ENCODE measurements around the gene ITGA7. TPM values are rescaled to one million over a fixed set of nuclear protein-coding genes. Genes with fewer than 3 reads are reported as not detected.
A peak's percentile ranks its signal among the peaks of the same experiment; 100 is the strongest.

The ITGA7 gene
- total RNA-seq, 4 donors from 2014 or later, result 69.7 to 206 (median 92.0) TPM

GRCh38 chr12:55728939-55729818 lies 21.5 kb upstream of the ITGA7 start, which contains the start of gene CD63:
Gene CD63 (minus strand): TSS chr12:55729009. CDS start chr12:55728341, 668 bp downstream.
- ATAC-seq, result peak; percentile 76 to 84
- peaks cover 0 to 28% of the 10 kb centered on the region in 2 donors for H3K36me3 ChIP-seq
- H3K4me1 ChIP-seq, result peaks cover 24 to 36% of the 10 kb centered on the region in 2 donors
- intact Hi-C loops (cut with DNase I; ENCODE audit: low total_unique reads), result loop anchor here (1.0 to 10.0 kb wide), 8 partner anchors 88 to 1734 kb away; partner anchors contain the start of genes BAZ2A, NAB2, NACA and RAB5B
- H3K9me3 ChIP-seq, result no peaks in the 10 kb centered on the region
- H3K4me3 ChIP-seq, result peak within 1 kb of the TSS; percentile 84 to 96 (median 92)
- no peaks in the 10 kb centered on the region for H3K27me3 ChIP-seq
- H3K27ac ChIP-seq, result peak within 1 kb of the TSS; percentile 99 to 100 (median 99)
- in situ Hi-C loops (cut with MboI; ENCODE audit: low sequenced_read_pairs in 4 of 4), result loop anchor here in 1 of 4 donors (10.0 kb wide), 1 partner anchor 54 kb away; no protein-coding TSS in a partner anchor
- DNase-seq, result peak; percentile 88 to 93
- TF ChIP-seq, protein P1, sequence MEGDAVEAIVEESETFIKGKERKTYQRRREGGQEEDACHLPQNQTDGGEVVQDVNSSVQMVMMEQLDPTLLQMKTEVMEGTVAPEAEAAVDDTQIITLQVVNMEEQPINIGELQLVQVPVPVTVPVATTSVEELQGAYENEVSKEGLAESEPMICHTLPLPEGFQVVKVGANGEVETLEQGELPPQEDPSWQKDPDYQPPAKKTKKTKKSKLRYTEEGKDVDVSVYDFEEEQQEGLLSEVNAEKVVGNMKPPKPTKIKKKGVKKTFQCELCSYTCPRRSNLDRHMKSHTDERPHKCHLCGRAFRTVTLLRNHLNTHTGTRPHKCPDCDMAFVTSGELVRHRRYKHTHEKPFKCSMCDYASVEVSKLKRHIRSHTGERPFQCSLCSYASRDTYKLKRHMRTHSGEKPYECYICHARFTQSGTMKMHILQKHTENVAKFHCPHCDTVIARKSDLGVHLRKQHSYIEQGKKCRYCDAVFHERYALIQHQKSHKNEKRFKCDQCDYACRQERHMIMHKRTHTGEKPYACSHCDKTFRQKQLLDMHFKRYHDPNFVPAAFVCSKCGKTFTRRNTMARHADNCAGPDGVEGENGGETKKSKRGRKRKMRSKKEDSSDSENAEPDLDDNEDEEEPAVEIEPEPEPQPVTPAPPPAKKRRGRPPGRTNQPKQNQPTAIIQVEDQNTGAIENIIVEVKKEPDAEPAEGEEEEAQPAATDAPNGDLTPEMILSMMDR (IDR thresholded peaks at IDR 0.05 in 4 of 5, conservative IDR thresholded peaks at IDR 0.05 in 1 of 5), result no peak
- TF ChIP-seq POLR2A (IDR thresholded peaks at IDR 0.05), result peak; percentile 93 to 95

GRCh38 chr12:55728186-55728938 lies 20.7 kb upstream of the ITGA7 start:
- Histone ChIP-seq H3K4me1 (peaks cover 29 to 45% of the 10 kb centered on the region in 2 donors), H3K27me3 (no peaks in the 10 kb centered on the region), H3K36me3 (peaks cover 0 to 30% of the 10 kb centered on the region in 2 donors), H3K27ac (peak overlapping the region; percentile 99 to 100 (median 99)), H3K9me3 (no peaks in the 10 kb centered on the region), H3K4me3 (peak overlapping the region; percentile 84 to 96 (median 92))
- TF ChIP-seq, protein P1 (IDR thresholded peaks at IDR 0.05 in 4 of 5, conservative IDR thresholded peaks at IDR 0.05 in 1 of 5), result no peak
- TF ChIP-seq POLR2A (IDR thresholded peaks at IDR 0.05), result no peak
- peak; percentile 68 to 74 for DNase-seq
- in situ Hi-C loops (cut with MboI; ENCODE audit: low sequenced_read_pairs in 4 of 4), result loop anchor here in 1 of 4 donors (10.0 kb wide), 1 partner anchor 54 kb away; no protein-coding TSS in a partner anchor
- peak; percentile 14 to 29 for ATAC-seq
- intact Hi-C loops (cut with DNase I; ENCODE audit: low total_unique reads), result loop anchor here (2.0 to 10.0 kb wide), 7 partner anchors 88 to 1734 kb away; partner anchors contain the start of genes BAZ2A, NAB2, NACA and RPL41

DNA sequence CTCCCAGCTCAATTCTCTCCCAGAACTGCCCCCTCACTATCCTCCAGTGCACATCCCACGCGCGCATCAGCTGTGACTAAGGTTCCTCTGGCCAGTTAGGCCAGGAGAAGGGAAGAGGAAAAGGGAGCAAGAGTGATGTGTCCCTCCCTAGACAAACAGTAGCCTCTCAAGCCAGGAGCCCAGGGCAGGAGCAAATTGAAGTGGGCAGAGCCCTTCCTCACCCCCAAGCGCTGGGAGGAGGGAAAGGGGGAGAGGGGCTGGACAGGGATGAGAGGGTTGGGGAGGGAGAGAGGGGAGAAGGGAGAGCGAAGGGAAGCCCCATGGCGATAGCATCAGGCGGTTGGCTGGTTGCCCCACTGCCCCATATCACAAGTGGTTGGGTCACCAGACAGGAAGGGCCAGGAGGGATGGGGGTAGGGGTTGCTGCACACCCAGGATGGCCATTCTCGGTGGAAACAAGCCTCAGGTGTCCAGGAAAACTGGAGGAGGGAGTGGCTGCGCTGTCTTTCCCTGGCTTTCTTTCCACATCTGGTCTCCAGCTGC lies 20.0 kb upstream of the ITGA7 start:
- intact Hi-C loops (cut with DNase I; ENCODE audit: low total_unique reads), result loop anchor here (2.0 to 10.0 kb wide), 7 partner anchors 89 to 1733 kb away; partner anchors contain the start of genes BAZ2A, NAB2, NACA and RPL41
- ATAC-seq, result peak; percentile 15 to 32
- peak; percentile 42 to 59 for TF ChIP-seq POLR2A (IDR thresholded peaks at IDR 0.05)
- TF ChIP-seq, protein P1 (IDR thresholded peaks at IDR 0.05 in 4 of 5, conservative IDR thresholded peaks at IDR 0.05 in 1 of 5), result no peak
- no peaks in the 10 kb centered on the region for H3K27me3 ChIP-seq
- H3K36me3 ChIP-seq, result peaks cover 0 to 30% of the 10 kb centered on the region in 2 donors
- peak overlapping the region; percentile 84 to 96 (median 92) for H3K4me3 ChIP-seq
- H3K4me1 ChIP-seq, result peaks cover 29 to 48% of the 10 kb centered on the region in 2 donors
- peak overlapping the region; percentile 99 to 100 (median 99) for H3K27ac ChIP-seq
- in situ Hi-C loops (cut with MboI; ENCODE audit: low sequenced_read_pairs in 4 of 4), result loop anchor here in 1 of 4 donors (10.0 kb wide), 1 partner anchor 53 kb away; no protein-coding TSS in a partner anchor
- H3K9me3 ChIP-seq, result no peaks in the 10 kb centered on the region
- peak; percentile 74 to 82 for DNase-seq

DNA sequence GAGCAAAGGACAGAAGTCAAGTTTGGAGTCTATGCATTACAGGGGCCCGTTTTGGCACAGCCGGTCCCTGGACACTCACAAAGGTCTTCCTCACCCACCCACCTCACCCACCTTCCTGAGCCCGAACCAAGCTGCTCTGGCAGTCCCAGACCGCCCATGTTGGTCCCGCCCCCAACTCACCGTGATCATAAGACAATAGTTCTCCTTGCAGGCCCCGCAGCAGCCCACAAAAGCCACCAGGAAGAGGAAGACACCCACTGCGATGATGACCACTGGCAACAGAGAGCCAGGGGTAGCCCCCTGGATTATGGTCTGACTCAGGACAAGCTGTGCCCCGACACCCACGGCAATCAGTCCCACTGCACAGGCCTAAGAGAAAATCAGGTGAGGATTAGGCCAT lies 19.3 kb upstream of the ITGA7 start:
- TF ChIP-seq, protein P1 (IDR thresholded peaks at IDR 0.05 in 4 of 5, conservative IDR thresholded peaks at IDR 0.05 in 1 of 5), result no peak
- no peak for TF ChIP-seq POLR2A (IDR thresholded peaks at IDR 0.05)
- H3K27ac ChIP-seq, result peak overlapping the region; percentile 99 to 100 (median 99)
- in situ Hi-C loops (cut with MboI; ENCODE audit: low sequenced_read_pairs in 4 of 4) (loop anchor here in 1 of 4 donors (10.0 kb wide), 1 partner anchor 52 kb away; no protein-coding TSS in a partner anchor), intact Hi-C loops (cut with DNase I; ENCODE audit: low total_unique reads) (loop anchor here (5.0 to 10.0 kb wide), 6 partner anchors 390 to 1732 kb away; partner anchors contain the start of genes BAZ2A, NAB2, NACA and RPL41)
- peaks cover 0 to 30% of the 10 kb centered on the region in 2 donors for H3K36me3 ChIP-seq
- peak overlapping the region; percentile 84 to 96 (median 92) for H3K4me3 ChIP-seq
- no peaks in the 10 kb centered on the region for H3K27me3 ChIP-seq
- peaks cover 29 to 48% of the 10 kb centered on the region in 2 donors for H3K4me1 ChIP-seq
- ATAC-seq, result no peak
- peak in 1 of 2 donors; percentile 30 for DNase-seq
- H3K9me3 ChIP-seq, result no peaks in the 10 kb centered on the region
